Measurements from ENCODE around the gene BTBD16.

- TF ChIP-seq POLR2A (IDR thresholded peaks at IDR 0.05; ENCODE audit: low read depth, low read length) (no peak), POLR2AphosphoS5 (IDR thresholded peaks at IDR 0.05; ENCODE audit: low read depth, low read length) (no peak)
Measured at GRCh38 chr10:122362031-122362592, 91.0 kb downstream of the BTBD16 start.

Measured in GM12892 (cell line).